ENCODE measurements around the gene MUC21. TPM values are rescaled to one million over a fixed set of nuclear protein-coding genes. Genes with fewer than 3 reads are reported as not detected.
"Not testable (repeated sequence)": the region's sequence is repeated elsewhere in the genome, so short reads cannot be mapped to it uniquely, and the experiment has no call there.

The MUC21 gene
- not detected for polyA plus RNA-seq (2013, experiment 1 of 2; ENCODE audit: insufficient read length)
- polyA plus RNA-seq (2013, experiment 2 of 2; ENCODE audit: insufficient read length) = not detected

DNA sequence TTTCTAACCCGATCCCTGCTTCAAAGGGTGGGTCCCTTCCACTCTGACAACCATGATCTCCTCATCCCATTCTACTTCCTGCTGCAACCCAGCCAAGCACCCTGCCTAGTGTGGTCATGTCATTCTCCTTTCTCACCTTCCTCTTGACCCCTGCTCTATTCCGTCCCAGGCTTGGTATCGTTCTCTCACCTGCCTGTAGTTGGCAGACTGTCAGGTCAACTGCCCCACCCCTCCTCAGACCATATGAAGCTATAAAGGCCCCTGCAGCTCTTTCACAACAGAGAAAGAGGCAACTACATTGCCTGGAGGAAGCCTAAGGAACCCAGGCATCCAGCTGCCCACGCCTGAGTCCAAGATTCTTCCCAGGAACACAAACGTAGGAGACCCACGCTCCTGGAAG, at the start of gene MUC21:
TSS of gene MUC21 (plus strand) at position 280 of the 400 bp plus-strand sequence. CDS start 241 bp downstream, outside the sequence.
- DNase-seq = no peak

DNA sequence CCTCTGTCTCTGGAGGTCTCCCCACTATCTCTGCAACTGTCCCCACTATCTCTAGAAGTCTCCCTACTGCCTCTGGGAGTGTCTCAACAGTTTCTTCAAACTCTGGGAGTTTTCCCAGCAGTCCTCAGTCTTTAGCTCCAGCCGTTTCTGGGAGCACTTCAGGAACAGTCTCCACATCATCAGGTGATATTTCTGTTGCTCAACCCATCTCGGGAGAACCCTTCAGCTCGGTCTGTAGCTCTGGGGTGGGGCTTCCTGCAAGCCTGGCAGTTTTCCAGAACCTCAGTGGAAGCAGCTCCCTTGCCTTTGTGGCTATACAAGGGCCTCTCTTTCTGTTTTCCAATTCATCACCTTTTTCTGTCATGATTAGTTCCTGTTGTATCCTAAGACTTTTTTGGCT, 48.5 kb upstream of the MUC21 start:
- DNase-seq = no peak

DNA sequence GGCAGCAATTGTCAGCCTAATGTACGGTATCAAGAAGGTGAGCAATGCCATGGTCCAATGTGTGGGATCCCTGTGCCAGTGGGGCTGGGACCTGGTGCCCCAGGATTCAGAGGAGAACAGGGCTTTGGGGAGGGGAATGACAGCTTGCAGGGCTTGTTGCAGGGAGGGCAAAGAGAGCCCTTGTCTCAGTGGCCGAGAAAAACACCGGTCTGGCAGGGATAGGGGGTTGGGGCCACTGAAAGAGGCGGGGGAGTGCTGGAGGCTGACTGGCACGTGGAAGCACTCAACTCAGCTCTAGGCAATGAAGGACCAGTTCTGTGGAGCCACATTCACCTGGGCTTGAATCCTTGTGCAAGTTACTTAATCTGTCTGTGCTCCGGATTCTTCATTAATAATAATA, 46.3 kb upstream of the MUC21 start:
- no peak for DNase-seq

DNA sequence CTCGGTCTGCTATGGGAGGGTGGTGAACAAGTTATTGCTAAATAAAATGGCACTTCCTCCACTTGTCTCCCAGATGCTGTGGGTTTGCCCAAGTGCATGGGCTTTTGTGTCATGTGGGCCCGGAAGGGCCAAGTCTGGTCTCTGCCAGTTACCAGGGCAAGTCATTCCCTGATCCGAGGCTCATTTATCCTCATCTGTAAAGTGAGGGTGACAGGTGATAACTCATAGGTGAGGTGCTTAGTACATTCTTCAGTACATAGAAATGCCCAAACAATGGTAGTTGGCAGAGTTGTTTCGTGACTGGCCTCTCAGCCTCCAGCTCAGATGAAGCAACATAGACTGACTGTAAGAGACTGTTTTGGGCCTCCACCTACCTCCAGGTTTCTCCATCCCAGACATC, 44.8 kb upstream of the MUC21 start:
- DNase-seq = no peak

DNA sequence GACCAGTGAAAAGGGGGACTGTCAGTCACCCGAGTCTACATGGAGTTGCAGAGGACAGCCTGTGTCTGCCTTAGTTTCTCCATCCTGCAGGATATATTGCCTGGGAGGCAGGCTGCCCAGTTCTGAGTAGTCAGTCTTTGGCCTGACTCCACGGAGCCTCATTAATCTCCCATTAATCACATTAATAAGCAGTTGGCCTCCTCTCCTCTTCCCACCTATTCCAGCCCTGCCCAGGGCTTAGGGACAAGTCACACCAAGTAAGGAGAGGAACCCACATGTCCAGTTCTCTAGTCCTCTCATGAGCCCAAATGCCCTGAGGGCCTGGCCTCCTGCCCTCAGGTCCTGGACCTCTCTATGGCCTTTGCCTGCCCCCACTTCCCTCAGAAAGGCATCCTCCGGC, 44.0 kb upstream of the MUC21 start:
- no peak for DNase-seq

DNA sequence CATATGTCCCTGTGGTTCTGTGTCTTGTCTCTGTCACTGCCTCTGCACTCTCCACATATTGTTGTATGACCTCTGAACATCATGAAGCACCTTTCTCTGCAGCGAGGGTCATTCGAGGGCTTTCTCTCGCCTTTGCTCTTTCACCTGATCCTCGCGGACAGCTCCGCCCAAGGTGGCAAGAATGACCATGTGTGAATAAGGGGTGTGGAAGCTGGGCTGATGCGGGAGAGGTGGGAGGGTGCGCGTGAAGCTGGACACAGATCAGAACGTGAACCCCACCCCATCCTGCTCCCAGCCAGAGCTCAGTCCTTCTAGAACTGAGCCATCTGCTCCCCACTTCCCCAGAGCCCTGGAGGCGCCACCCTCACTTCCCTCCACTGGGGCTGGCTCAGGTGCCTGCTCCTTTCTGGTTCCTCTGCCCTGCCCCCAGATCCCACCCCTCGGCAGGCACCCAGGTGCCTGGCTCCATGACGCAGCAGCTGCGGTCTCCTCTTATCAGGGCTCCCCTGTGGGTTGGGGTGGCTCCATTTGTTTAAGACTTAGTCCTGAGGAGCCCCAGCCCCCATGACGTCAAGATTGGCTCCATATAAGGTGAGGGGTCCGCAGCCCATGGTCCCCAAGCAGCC, 43.0 kb upstream of the MUC21 start, which contains the start of gene MUCL3:
TSS of gene MUCL3 (plus strand) at position 613 of the 626 bp plus-strand sequence. CDS start 27 bp downstream, outside the sequence.
- no peak for DNase-seq

DNA sequence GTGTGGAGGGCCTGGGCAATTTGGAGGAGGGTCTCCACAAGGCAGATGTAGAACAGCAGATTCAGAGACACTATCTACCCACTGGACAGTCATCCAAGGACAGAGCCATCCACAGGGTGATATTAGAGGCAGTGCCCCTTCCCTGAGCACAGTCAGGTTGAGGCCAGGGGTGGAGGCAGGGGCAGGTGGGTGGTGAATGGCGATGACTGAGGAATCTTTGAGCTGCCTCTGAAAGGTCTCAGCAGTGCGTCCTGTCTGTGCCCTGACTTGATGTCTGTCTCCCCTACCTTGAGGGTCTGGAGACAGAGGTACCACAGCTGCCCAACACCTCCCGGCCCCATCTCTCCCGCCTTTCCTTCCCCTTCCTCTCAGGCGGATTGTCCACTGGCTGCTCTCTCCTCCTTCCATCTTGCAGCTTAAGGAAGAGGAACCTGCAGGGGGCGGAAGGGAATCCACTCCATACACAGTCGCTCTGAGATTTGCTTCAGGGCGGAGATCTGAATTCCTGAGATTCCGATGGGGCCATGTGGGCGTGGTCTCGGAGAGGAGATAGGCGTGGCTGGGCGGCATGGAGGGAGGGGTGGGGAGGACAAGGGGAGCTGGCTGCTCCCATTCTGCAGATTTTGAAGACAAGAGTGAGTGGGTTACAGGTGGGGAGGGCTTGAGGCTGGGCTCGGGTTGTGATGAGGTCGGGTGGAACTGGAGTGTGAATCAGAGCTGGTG, 41.0 kb upstream of the MUC21 start:
- peak; percentile 91 for DNase-seq

DNA sequence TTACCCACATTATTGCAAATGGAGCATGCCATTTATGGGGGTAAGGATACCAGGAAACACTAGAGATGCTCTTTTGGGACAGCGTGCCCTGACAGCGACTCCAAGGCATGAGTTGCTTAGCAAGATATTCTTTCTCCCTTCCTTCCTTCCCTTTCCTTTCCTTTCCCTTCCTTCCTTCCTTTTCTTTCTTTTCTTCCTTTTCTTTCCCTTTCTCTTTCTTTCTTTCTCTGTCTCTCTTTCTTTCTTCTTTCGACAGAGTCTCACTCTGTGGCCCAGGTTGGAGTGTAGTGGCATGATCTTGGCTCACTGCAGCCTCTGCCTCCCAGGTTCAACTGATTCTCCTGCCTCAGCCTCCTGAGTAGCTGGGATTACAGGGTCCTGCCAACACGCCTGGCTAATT, 39.5 kb upstream of the MUC21 start:
- DNase-seq = no peak

DNA sequence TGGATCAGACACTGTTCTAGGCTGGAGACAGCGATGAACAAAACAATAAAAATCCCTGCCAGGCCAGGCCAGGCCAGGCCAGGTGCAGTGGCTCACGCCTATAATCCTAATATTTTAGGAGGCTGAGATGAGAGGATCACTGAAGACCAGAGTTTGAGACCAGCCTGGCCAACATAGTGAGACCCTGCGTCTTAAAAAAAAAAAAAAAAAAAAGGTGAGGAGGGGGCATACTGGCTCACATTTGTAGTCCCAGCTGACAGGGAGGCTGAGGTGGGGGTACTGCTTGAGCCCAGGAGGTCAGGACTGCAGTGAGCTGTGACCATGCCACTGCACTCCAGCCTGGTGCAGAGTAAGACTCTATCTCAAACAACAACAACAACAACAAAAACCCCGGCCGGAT, 38.2 kb upstream of the MUC21 start:
- DNase-seq = no peak

DNA sequence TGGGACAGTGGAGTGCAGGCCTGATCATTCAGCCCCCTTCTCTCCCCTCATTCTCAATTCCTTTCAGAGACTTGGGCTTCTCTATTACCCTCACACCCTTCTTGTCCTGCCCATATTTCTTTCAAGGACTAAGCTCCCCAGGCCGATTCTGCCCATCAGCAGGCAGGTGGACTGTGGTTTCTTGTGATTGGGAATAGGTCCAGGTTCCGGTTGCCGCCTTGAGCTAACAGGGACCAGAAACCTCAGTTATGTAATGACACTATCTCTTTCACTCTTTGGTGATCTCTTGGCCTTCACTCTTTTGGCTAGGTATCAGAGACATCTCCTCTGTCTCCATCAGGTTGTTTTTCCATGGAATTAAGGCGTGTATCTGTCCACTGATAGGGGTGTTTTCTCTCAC, 36.3 kb upstream of the MUC21 start:
- no peak for DNase-seq

DNA sequence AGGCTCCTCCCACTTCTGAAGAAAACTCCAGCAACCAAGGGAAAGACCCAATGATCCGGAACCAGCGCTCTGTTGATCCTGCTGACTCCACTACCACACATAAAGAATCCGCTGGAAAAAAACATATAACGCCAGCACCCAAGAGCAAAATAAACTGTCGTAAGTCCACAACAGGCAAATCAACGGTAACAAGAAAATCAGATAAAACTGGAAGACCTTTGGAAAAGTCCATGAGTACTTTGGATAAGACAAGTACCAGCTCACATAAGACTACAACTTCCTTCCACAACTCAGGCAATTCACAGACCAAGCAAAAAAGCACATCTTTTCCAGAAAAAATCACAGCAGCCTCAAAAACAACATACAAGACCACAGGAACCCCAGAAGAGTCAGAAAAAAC, 34.7 kb upstream of the MUC21 start:
- DNase-seq = no peak

DNA sequence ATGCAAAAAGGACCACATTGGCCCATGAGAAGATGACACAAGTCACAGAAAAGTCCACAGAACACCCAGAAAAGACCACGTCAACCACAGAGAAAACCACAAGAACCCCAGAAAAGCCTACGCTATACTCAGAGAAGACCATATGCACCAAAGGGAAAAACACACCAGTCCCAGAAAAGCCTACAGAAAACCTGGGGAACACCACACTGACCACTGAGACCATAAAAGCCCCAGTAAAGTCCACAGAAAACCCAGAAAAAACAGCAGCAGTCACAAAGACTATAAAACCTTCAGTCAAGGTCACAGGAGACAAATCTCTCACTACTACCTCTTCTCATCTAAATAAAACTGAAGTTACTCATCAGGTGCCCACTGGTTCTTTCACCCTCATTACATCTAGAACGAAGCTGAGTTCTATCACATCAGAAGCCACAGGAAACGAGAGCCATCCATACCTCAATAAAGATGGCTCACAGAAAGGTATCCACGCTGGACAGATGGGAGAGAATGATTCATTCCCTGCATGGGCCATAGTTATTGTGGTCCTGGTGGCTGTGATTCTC, 31.5 kb upstream of the MUC21 start:
- DNase-seq = no peak

DNA sequence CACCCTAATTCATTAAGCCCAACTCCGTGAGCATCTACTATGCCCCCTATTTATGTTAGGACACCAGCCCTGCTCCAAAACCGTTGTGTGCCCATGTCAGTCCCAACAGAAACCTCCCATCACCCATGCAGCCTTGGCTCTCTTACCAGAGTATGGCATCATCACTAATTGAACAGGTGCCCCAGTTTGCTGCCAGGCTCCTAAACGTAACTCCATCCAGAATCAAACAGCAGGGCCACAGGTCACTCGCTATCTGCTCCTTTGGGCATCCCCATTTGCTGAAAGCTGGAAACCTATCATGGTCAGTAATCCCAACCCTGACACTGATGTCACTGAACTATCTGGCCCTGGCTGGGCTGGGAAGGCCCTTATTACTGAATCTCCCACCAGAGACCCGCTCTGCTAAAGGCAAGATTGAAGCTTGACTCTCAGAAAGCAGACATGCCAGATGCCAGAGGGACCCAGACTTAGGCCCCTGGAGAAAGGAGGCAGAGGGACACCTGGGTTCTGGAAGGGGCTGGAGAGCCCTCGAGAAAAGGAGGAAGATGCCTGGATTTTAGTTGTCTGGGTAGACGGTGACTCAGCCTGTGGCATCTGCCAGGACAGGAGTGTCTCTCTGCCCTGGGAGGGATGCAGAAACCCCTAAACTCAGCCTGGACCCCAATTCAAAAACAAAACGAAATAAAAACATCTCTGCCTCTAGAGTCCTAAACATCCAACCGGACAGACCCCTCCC, 28.7 kb upstream of the MUC21 start:
- DNase-seq = no peak

DNA sequence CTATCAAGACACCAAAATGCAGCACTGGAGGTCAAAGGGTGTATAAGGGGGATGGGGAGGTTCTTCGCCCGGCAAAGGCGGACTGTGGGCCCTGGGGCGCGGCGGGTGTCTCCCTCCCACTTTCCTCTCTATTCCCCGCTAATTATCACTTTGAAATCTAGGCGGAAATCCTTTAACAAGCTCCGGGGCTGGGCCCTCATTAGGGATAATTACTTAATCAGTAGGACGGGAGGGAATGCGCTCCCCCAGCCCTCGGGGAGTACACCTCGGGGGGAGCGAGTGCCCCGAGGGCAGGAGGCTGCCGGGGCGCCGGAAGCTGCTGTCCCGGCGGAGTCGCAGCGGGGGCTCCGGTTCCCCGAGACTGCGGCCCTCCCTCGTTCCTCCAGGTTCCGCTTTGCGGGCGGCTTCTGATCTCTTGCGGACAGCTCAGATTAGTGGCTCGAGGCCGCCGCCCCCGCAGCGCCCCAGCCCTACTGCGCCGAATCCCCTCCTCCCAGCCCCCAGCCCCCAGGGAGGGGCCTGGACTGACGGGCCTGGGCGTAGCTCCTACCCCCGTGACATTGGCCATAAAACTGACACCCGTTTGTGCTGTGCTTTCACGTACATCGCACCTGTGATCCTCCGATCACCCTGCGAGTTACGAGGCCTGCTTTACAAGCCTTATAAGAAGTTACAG, 28.0 kb upstream of the MUC21 start:
- peak; percentile 35 for DNase-seq

DNA sequence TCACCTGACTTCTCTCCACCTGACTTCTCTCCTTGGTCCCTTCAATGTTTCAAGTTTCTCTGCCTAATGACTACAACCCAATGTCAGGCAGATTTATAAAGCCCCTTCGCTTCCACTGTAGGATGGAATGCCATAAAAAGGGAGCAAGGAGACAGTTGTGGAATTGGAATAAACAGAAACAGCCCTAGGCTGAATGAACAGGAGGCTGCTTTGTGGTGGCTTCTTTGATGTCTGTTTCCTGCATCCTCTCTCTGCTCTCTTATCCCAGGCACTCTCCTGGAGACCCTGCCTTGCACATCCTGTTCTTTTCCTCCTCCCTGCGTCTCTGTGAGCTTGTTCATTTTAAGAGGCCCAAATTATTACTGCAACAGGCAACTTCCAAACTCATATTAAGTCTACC, 25.8 kb upstream of the MUC21 start:
- no peak for DNase-seq

DNA sequence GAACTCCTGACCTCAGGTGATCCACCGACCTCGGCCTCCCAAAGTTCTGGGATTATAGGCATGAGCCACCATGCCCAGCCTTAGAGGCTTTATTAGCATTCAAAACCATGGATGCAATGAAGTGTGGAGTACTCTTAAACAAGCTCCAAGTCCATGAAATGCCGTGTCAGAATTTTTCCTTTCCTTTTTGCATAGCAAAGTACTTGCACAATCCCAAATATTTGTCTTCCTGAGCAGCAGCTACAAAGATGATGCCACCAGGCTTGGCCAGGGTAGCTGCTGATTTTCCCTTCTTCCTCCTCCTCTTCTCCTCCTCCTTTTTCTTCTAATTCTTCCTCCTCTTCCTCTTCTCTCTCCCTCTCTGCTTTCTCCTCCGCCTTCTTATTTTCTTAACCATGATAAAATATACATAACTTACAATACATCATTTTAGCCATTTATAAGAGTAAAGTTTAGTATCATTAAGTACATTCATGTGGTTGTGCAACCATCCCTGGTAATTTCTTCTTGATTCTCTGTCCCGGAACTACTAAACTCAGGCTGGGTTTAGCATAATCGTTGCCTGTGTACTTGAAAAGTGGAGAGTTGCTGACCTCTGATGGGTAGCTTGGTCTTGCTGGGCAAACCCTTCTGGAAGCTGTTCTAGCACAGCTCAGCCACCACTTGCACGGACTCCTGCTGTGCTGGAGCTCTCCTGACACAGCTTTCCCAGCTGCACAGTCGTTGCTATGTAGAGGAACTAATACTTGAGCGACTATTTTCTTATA, 22.4 kb upstream of the MUC21 start:
- no peak for DNase-seq

DNA sequence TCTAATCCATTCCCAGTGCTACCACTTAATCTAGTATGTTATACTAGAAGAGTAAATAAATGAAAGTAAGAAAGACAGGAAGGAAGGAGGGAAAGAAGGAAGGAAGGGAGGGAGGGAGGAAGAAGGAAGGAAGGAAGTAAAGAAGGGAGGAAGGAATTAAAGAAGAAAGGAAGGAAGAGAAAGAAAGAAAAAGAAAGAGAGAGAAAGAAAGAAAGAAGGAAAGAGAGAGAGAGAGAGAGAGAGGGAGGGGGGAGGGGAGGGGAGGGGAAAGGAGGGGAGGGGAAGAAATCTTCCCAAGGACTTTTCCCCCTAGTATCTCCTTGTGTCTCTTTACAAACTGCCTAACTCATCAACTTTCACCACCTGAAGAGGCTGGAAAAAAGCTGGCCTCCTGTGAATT, 20.8 kb upstream of the MUC21 start:
- no peak for DNase-seq

DNA sequence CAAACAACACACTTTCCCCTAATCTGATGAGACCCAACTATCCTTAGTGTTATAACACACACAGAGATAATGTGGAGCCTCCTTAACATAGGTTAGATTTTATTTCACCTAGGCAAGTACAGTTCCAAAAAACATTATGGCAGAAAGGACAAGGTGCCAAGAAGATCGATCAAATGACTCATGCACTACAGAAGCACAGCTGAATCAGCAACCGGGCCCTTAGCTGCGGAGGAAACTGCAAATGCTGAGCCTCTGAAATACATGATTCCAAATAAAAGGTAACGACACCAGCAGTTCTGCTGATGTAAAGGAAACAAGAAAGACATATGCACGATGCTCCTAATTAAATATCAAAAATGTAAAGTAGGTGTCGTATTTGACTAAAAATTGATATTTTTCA, 19.9 kb upstream of the MUC21 start:
- DNase-seq = no peak

DNA sequence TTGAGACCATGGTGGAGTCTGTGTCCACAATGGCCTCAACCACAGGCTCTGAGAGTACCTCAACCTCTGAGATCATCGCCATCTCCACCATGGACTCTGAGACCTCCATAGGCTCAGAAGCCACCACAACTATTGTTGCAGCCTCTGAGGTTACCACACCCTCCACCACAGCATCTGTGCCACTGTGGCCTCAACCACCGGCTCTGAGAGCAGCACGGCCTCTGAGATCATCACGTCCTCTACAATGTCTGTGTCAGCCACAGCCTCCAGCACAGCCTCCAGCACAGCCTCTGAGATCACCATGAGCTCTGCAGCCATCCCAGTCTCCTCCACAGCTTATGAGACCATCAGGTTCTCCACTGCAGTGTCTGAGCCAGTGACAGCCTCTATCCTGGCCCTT, 19.4 kb upstream of the MUC21 start:
- no peak for DNase-seq

DNA sequence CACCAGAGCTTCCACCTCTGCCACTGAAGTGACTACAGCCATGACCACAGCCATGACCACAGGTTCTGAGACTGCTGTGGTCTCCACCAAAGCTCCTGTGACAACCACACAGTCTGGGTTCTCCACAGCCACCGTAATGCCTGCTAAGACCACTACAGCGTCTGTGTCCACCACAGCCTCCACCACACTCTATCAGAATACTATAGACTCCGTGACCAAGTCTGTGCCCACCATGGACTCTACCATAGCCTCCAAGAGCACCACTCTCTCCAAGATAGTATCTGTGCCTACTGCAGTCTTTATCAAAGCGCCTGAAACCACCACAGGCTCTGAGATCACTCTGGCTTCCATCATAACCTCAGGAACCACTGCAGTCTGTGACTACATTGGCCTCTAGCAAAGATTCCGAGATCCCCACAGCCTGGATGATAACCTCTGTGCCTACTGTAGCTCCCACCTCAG, 18.3 kb upstream of the MUC21 start:
- no peak for DNase-seq

DNA sequence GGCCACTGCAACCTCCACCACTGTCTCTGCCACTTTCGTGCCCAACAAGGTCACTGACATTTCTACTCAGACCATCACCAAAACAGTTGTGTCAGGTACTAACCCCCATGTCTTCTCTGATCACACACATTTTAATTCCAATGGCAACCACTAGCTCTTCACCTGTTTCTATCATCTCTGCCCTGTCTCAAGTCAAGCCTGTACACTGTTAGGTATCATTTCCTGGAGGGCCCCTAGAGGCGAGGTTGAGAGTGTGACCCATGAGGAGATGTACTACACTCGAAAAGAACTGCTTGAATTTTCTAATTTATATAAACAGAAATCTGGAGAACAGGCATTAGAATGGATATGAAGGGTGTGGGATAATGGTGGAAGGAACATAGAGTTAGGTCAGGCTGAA, 17.4 kb upstream of the MUC21 start:
- no peak for DNase-seq

DNA sequence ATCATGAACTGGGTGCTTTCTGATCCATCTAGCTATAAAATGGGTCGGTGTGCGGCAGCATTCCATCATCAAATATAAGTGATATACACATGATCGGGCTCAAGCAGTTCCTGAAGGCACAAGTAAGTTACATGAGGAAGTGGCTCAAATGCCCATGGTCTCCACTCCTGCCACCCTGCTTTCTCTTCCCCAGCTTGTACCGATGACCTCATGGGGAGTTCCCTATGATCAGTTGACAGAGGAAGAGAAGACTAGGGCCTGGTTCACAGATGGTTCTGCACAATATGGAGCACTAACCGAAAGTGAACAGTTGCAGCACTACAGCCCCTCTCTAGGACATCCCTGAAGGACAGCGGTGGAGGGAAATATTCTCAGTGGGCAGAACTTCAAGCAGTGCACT, 14.3 kb upstream of the MUC21 start:
- DNase-seq = not testable (repeated sequence)

All from fibroblast of skin of scalp (primary cell).